Fibroblast of mammary gland (primary cell): ENCODE results near the gene SULT2B1.

Experiments
- DNase-seq: peaks from one replicate; pipeline ENCODE4 v3.0.0-alpha.2; 2010; ENCODE audit warnings: low read depth
- H3K4me3 ChIP-seq: 2 replicates; pipeline ENCODE4 v1.5.1; 2011; ENCODE audit warnings: low read depth, mild to moderate bottlenecking, low read length, moderate library complexity; ENCODE audit not compliant: control insufficient read depth
- TF ChIP-seq, protein P1 (sequence below): conservative IDR thresholded peaks from 2 replicates; pipeline ENCODE4 v1.5.1; 2011; ENCODE audit warnings: low read depth, low read length, inconsistent platforms; ENCODE audit not compliant: control insufficient read depth, insufficient read depth

SULT2B1 gene

DNA sequence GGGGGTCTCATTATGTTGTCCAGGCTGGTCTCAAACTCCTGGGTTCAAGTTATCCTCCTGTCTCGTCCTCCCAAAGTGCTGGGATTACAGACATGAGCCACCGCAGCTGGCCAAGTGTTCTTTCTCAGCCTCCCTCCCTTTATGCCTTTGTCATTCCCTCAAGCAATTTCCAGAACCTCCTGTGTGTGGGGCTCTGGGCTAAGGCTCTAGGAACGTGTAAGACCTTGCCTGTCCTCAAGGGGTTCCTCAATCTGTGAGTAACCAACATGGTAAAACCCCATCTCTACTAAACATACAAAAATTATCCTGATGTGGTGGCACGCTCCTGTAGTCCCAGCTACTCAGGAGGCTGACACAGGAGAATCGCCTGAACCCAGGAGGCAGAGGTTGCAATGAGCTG, 39.0 kb downstream of the SULT2B1 start:
- TF ChIP-seq, protein P1, sequence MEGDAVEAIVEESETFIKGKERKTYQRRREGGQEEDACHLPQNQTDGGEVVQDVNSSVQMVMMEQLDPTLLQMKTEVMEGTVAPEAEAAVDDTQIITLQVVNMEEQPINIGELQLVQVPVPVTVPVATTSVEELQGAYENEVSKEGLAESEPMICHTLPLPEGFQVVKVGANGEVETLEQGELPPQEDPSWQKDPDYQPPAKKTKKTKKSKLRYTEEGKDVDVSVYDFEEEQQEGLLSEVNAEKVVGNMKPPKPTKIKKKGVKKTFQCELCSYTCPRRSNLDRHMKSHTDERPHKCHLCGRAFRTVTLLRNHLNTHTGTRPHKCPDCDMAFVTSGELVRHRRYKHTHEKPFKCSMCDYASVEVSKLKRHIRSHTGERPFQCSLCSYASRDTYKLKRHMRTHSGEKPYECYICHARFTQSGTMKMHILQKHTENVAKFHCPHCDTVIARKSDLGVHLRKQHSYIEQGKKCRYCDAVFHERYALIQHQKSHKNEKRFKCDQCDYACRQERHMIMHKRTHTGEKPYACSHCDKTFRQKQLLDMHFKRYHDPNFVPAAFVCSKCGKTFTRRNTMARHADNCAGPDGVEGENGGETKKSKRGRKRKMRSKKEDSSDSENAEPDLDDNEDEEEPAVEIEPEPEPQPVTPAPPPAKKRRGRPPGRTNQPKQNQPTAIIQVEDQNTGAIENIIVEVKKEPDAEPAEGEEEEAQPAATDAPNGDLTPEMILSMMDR: peak; percentile 16
- H3K4me3 ChIP-seq: no peak overlapping the region
- DNase-seq: peak; percentile 28

DNA sequence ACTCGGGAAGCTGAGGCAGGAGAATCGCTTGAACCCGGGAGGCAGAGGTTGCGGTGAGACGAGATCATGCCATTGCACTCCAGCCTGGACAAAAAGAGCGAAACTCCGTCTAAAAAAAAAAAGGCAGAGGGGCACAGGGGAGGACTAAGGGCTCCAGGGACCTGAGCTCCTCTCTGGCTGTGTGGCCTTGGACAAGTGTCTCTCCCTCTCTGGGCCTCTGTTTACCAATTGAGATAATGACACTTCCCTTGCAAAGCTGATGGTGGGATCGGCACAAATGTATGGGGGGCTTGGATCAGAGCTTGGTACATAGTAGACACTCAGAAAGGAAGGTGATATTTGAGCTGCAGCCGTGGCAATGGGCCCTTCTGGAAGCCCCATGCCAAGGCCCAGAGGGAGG, 43.2 kb downstream of the SULT2B1 start:
- TF ChIP-seq, protein P1: no peak
- no peak overlapping the region for H3K4me3 ChIP-seq
- DNase-seq: no peak

DNA sequence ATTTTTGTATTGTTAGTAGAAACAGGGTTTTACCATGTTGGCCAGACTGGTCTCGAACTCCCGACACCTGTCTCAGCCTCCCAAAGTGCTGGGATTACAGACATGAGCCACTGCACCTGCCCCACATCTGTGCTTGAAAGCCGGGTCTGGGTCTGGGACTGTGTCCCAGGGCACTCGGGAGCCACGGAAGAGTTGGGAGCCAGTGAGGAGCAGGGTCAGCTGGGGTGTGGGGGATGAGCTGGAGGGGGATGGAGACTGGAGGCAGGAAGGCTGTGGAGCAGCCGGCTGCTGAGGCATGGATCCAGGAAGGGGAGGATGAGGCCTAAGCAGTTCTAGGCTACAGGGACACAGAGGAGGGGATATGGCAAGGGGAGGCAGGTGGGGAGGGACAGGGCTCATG, 43.9 kb downstream of the SULT2B1 start:
- H3K4me3 ChIP-seq: no peak overlapping the region
- DNase-seq: no peak
- TF ChIP-seq, protein P1: no peak

DNA sequence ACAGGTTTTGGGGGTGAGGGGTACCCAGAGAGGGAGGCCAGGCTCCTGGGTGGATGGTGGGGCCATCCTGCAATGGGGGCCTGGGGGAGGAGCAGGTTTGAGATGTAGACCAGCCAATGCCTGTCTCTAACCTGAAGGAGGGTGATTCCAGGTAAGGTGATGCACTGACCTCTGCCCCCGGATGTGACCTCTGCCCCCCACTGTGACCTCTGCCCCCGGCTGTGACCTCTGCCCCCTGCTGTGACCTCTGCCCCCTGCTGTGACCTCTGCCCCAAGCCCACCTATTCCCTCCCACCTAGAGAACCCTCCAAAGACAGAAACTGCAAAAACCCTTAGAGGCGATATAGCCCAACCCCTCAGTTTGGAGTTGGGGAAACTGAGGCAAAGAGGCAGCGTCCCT, 44.3 kb downstream of the SULT2B1 start:
- TF ChIP-seq, protein P1: no peak
- no peak for DNase-seq
- no peak overlapping the region for H3K4me3 ChIP-seq

DNA sequence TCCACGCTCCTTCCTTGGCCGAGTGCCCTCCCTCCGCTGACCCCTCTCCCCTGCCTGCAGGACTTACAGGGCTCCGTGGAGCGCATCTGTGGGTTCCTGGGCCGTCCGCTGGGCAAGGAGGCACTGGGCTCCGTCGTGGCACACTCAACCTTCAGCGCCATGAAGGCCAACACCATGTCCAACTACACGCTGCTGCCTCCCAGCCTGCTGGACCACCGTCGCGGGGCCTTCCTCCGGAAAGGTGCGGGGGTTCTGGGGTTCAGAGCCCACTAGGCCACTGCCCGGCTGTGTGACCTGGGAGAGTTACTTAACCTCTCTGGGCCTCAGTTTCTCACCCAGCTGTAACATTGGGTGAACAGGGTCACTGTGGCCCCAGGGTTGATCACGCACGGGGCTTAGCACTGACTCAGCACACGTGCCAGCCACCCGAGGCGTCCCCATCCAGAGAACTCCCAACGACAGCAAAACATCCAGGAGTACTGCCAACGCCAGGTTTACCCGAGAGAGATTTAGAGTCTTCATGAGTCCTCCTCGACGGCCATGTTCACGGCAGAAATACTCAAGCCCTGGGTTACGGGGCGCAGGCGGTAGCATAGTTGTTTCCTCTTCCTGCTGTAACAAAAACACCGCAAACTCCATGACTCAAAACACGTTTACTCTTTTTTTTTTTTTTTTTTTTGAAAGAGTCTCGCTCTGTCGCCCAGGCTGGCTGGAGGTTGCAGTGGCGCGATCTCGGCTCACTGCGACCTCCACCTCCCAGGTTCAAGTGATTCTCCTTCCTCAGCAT, 44.9 kb downstream of the SULT2B1 start:
- DNase-seq: no peak
- TF ChIP-seq, protein P1: no peak
- no peak overlapping the region for H3K4me3 ChIP-seq

DNA sequence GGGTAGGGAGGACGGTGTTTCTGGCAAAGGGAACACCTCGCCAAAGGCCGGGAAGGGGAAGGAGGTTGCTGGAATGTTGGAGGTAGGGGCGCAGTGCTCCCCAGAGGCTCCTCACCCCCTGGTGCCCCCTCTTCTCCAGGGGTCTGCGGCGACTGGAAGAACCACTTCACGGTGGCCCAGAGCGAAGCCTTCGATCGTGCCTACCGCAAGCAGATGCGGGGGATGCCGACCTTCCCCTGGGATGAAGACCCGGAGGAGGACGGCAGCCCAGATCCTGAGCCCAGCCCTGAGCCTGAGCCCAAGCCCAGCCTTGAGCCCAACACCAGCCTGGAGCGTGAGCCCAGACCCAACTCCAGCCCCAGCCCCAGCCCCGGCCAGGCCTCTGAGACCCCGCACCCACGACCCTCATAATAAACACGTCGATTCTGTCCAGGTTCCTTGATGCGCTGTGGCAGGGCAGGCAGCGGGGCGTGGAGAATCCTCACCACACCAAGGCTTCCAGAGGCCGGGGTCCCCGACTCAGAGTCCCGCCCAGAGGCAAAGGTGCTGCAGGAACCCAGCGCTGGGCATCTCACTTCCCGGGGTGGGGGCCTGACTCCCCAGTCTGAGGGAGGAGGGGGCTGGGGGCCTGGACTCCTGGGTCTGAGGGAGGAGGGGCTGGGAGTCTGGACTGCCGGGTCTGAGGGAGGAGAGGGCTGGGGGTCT, 47.2 kb downstream of the SULT2B1 start:
- TF ChIP-seq, protein P1: no peak
- no peak overlapping the region for H3K4me3 ChIP-seq
- no peak for DNase-seq
